Stimulated activated CD4-positive, alpha-beta T cell treated with anti-CD3 and anti-CD28 coated beads, Interleukin-12 subunit alpha, Interleukin-12 subunit beta, amount 100 ng/mL, for 24 hours (primary cell): ENCODE results near the gene ATF3.
"Not testable (repeated sequence)": the region's sequence is repeated elsewhere in the genome, so short reads cannot be mapped to it uniquely, and the experiment has no call there.

Experiments
- DNase-seq, 2 experiments: peaks; one replicate each; pipeline ENCODE4 v3.0.0-alpha.2; 2020; ENCODE audit warnings: low read depth in 2 of 2

Gene ATF3

DNA sequence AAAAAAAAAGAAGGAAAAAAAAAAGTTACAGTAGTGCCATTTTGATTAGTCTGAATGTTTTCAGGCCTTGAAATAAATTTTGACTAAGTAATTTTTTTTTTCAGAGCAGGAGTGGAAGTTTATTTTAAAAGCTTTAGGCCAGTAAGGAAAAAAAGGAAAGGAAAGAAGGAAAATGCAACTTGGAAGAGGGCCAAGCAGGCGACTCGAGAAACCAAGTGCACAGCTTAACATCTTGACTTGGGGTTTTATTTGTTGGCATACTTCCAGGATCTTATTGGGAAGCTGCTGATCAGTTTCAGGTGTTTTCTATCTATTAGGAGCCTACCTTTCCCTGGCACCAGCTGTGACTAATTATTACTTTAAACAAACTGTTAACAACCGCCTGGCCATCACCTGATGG lies 41.7 kb downstream of the ATF3 start:
- no peak for DNase-seq

DNA sequence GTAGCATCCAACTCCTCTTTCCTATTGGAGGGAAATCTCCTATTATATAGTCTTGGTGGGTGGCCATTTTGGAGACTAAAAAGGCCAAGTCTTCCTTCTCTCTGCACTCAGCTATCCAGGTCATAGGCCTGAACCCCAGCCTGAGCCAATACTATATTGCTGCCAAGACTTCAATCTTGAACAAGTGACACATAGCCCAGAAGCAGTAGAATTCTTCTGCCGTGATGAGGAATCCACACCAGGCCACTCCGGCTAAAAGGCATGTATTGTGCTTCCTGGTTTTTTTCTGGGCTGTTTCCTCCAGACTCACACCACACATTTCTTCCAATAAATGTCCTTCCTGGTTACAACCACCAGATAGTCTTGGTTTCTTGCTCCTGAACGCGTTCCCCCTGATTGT lies 43.0 kb downstream of the ATF3 start:
- no peak for DNase-seq

DNA sequence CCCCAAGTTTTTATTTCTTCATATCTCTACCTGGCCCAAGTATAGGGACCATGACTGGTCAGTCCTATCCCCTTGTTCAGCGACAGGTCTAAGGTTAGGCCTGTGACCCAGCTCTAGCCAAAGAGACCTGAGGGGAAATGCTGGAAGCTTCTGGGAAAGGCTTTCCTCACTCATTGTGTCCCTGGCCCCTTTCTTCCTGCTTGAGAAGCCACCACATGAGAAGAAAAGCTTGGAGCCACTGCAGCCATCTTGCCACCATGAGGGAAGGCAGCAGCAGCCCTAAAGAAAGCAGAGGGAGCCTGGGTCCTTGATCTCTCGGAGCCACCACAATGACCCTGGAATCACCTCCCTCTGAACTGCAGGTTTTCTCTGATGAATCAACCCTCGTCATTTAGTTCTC lies 43.4 kb downstream of the ATF3 start:
- DNase-seq: no peak

DNA sequence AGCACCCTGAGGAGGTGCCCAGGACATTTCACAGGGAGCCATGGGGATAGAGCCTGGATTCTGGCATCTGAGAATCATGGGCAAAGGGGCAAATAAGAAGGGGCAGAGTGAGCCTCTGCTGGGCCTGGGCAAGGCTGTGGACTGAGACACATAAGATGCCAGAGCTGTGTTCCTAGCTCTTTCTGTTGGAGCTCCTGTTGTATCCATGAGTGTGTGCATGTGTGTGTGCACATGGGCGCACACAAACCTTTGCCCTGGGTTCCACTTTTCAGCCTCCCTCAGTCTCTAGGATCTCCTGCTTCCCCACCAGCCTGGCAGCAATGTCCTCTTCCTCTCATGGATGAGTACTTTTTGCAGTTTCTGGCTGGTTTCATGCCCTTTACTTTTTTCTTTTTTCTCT lies 44.0 kb downstream of the ATF3 start:
- no peak for DNase-seq

DNA sequence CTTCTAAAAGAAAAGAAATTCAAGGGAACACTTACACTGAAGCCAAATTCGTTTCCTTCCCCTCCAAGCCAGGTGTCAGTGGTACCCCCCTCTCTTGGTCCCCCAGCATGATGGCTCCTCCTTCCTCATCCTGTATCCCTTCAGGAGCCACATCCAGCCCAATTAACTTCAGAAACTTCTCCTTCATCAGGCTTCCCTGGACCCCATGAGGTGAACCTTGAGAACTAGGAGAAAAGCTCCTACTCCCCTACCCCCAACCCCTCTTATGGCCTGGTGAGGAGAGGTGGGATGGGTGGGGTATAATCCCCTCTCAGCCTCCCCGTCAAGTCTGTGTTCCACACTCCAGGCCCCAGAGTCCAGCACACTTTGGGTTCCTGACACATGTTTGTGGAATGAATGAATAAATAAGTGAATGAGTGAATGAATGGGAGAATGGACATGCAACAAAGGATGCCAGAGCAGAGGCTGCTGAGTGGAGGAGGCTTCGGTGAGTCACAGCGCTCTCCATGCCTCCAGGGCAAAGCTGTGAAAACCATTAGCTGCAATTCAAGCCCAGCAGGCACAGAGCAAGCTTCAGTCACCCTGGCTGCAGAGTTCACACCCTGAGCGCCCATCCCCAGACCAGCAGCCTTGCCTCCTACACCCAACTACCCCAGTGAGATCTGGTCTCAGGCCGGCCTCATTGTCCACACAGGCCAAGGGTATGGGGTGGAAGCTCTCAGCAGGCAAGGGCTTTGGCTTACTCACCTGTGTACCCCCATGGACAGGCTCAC lies 47.3 kb downstream of the ATF3 start:
- DNase-seq: no peak

DNA sequence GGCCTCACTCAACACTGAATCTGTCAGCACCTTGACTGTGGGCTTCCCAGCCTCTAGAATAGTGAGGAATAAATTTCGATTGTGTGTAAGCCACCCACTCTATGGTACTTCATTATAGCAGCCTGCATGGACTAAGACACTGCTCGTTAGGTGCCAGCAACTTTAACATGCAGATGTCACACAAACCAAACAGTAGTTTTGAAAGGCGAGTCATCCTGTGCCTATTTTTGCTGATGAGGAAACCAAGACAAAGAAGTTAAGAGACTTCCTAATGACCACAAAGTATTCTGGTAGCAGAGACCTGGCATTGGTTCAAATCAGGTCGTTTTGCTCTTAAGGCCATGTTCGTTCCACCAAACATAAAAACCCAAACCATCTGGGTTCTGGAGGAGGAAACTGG lies 48.2 kb downstream of the ATF3 start:
- no peak for DNase-seq

DNA sequence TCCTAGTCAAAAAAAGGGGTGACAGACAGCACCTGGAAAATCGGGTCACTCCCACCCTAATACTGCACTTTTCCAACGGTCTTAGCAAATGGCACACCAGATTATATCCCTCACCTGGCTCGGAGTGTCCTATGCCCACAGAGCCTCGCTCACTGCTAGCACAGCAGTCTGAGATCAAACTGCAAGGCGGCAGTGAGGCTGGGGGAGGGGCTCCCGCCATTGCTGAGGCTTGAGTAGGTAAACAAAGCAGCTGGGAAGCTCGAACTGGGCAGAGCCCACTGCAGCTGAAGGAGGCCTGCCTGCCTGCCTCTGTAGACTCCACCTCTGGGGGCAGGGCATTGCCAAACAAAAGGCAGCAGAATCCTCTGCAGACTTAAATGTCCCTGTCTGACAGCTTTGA lies 49.7 kb downstream of the ATF3 start:
- DNase-seq: not testable (repeated sequence)

DNA sequence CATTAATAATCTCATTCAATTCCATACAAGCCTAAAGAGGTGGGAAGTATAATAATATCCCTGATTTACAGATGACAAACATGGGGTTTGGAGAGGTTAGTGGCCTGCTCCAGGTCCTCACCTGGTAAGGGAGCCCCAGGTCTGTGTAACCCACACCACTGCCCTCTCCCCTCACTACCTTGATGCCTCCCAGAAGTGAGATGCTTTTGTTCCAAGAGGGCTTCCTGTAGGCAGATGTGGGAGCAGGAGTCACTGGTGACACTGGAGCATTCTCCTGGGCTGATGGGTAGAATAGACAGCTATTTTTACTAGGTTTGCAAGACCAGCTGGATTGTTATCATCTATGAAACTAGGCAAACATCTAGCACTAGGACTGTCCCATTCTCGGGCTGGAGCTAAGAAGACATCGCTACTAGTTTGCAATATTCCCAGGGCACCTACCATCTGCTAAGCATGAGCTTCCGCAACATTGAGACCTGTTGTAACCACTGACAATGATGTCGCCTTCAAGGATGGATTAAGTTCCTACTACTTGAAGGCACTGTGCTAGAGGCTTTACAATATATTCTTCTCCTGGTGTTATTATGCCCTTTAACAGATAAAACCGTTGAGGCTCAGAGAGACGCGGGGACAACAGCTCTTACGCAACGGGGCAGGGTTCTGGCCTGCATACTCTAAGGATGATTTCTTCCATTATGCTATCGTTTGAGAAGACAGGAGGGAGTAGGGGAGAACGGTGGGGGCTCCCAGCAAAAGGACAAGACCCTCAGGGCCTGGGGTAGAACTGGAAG lies 56.0 kb downstream of the ATF3 start:
- no peak for DNase-seq

DNA sequence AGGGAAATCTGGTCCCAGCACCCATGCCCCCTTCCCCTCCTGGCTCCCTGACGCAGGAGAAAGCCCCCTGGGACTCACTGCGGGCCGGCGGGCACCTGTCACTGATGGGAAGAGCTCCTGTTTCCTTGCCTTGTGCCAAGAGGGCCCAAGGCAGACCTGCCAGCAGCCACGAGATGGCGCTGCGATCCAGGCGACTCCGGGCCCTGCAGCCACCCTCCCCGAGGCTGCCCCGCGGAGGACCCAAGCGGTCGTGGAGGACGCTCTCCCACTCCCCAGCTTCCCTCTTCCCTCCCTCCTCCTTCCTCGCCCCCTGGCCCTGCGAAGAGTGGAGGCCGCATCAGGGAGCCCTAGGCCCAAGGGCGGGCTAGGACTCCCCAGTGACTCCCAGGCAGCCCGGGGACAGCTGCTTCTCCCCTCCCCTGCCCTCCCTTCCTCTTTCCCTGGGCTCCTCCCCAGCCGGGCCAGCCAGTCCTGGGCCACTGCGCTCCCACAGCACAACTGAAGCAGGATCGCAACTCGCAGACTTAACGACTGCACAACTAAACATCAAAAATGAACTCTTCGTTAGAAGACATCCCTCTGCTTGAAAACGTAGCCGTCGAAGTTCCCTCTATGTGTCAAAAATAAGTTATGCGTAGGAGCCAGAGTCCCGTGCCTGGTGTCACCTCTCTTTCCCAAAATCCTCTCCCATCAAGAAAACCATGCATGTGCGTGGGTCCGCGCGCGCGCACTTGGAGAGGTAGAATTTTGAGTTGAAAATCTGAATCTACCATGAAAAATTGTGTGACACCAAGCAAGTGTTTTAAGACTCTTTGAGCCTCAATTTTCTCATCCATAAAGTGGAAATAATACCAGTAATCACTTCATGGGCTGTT lies 56.9 kb downstream of the ATF3 start:
- peak; percentile 47 to 81 for DNase-seq

DNA sequence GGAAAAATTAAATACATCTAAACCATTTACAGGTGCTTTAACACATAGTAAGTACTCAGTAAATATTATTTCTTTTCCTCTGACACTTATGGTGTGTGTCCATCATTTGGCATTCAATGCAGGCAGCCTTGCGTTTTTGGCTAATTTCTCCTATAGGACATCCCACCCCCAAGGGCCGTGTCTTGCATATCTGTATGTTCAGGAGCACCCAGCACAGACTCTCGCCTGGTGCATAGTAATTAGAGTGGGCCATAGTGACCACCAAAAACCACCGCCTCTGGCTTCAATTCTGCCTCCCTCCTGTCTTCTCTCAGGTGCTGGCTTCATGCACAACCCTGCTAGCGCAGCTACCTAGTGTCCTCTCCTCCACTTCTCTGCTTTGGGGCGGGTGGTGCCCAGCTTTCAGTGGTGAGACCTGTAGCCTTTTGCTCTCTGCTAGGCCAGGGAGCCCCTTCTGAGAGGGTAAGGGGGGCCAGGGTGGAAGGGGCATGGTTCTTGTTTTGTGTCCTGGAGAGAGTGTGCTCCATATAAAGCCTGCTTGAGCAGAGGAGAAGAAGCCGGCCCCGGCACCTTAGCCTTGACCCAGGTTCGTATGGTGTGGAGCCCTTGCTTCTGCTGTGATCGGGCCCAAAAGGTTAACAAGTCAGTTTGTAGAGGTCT lies 57.7 kb downstream of the ATF3 start:
- no peak for DNase-seq

DNA sequence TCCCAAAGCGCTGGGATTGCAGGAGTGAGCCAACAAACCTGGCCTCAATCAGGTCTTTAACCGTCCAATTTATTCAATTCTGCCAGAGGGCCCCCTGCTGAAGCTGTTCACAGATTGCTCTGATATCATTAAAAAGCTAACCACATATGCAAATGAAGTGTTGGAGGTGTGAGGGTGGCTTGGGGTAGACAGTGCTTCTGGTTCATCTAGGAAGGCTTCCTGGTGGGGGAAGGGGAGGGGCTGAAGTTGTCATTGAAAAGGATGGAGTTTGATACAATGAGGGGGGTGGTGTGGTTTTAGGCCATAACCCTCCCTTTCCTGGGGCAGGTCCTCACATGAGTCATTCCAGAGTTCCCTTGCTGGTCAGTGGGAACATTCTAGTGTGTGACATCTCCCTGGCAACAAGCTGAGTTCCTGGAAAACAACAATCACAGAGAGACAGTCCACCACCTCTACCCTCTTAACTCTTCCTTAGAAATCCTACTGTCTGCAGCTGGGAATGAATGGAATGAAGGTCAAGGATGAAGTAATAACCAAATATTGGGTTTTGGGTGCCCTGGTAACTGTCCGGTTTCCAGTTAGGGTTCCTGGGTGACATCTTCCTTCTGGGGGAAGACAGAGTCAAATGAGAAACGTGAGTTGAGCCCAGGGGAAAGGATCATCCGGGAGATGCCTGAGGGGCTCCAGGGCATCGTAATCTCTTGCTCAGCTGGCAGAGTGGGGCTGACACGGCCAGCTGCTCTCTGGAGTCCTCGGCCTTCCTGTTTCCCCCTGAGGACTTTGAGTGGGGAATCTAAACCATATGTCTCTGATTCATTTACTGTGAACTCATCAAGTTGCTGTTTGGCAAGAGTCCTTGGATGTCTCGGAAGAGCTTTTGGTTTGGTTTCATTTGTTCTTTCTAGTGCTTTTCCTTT lies 58.9 kb downstream of the ATF3 start:
- DNase-seq: no peak

DNA sequence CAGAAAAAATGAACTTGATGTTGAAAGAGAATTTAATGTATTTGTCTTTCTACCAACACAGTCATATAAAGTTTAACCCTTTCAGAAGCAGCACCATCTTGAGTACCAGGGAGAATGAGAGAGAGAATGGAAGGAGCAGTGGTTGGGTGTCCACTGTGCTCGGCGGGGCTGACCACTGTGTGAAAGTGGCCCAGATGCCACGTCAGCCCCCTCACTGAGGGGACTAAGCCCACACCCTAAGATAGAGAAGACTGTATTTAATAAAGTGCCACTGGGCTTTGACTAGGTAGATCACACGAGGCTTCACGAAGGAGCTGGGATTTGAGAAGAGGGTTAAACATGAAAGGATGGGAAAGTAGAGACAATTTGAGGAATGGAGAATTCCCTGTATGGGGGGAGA lies 59.9 kb downstream of the ATF3 start:
- no peak for DNase-seq

DNA sequence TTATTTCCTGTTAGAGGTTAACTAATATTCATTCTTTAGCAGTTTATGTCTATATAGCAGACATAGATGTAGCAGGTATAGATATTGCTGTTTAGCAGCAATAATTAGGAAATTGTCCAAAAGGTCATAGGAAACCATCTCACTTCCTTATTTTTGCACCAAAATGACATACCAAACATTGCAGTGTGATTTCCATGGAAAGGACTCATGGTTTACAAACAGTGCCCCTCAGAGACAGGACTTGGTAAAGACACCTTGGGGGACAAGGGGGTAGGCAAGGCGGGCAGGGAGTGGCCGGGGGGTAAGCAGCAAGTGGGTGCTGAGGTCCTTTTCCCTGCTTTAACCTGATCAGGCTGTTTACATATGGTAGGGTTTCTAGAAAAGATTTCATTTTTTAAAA lies 60.5 kb downstream of the ATF3 start:
- no peak for DNase-seq

DNA sequence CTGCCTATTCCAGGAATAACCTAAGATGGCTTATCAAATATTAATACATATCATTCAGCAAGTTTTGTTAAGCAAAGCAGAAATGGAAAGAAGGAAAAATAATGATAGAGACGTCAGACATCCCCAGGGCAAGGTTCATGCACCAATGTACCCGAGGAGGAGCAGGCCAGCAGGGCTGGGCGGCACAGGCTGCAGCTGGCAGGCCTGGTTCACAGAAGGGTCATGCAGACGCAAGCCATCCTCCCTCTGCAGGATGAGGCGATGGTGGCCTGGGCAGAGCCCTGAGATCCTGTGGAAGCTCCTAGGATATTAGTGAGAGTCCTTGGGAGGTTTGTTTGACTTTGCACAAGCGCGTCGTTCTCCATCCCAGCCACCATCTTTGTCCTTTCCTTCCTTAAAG lies 61.0 kb downstream of the ATF3 start:
- no peak for DNase-seq

DNA sequence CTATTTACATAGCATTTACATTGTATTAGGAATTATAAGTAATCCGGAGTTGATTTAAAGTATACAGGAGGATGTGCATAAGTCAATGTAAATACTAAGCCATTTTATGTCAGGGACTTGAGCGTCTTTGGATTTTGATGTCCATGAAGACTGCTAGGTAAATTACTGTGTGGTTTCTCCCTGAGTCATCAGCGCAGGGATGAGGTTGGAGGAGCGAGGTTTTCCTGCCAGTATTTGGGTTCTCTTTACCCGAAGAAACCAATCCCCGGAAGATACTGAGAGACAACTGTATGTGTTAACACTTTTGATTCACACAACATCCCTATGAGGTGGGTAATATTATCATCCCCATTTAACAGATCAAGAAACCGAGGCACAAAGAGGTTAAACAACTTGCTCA lies 61.7 kb downstream of the ATF3 start:
- no peak for DNase-seq
